ENCODE results near the gene NTNG2. TPM values are rescaled to one million over a fixed set of nuclear protein-coding genes. Genes with fewer than 3 reads are reported as not detected.

NTNG2 gene
- total and polyA plus RNA-seq, 12 donors = 0.37 to 21.6 (median 4.7) TPM

GRCh38 chr9:132136151-132136780, 25.6 kb upstream of the NTNG2 start:
- intact Hi-C loops (cut with DNase I) = no loop called here
- Histone ChIP-seq H3K4me1 (replicated peaks in 1 of 2) (no peaks in the 10 kb centered on the region), H3K27me3 (peaks cover 17% of the 10 kb centered on the region), H3K36me3 (replicated peaks in 1 of 2) (no peaks in the 10 kb centered on the region), H3K27ac (no peak overlapping the region), H3K9me3 (replicated peaks in 1 of 3) (no peaks in the 10 kb centered on the region), H3K4me3 (no peak overlapping the region)
- no peak for DNase-seq
- WGBS, 4 donors = 74 to 93% (median 75%) methylated on average over 6 to 16 of the region's 16 CpGs
- TF ChIP-seq POLR2A (IDR thresholded peaks at IDR 0.05) = no peak
- no peak for TF ChIP-seq CTCF (IDR thresholded peaks at IDR 0.05)

DNA sequence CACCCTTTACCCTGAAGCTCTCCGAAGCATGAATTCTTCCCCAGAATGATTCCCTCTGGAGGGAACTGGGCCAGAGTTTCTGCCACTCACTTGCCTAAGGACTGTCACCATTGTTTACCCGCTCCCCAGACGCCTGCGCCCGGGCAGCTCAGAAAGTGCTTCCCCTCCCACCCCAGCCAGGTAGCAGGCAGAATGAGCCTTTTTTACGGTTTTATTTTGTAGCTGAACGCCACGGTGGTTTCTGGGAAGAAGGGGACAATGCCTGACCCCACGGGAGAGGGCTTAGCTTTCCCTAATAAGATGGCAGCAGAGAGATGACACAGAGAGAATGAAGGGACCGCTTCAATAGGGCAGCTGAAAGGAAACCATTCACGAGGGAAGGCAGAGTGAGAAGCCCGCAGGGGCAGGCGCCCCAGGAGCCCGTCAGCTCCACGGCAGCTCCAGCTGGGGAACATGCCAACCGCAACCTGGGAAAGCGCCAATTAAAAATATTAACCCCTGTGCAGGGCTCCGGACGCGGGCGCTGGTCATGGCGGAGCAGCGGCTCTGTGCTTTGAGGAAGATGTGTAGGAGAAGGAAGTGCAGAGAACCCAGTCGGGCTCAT, 20.4 kb upstream of the NTNG2 start:
- H3K27me3 ChIP-seq = peaks cover 10% of the 10 kb centered on the region
- no peaks in the 10 kb centered on the region for H3K36me3 ChIP-seq (replicated peaks in 1 of 2)
- H3K9me3 ChIP-seq (replicated peaks in 1 of 3) = no peaks in the 10 kb centered on the region
- intact Hi-C loops (cut with DNase I) = no loop called here
- no peaks in the 10 kb centered on the region for H3K4me1 ChIP-seq (replicated peaks in 1 of 2)
- DNase-seq = peak in 2 of 7 donors; percentile 6 to 54
- 11 to 17% (median 15%) methylated on average over 24 of the region's 24 CpGs for WGBS, 4 donors
- H3K27ac ChIP-seq = no peak overlapping the region
- no peak for TF ChIP-seq POLR2A (IDR thresholded peaks at IDR 0.05)
- no peak for TF ChIP-seq CTCF (IDR thresholded peaks at IDR 0.05)
- H3K4me3 ChIP-seq = no peak overlapping the region

GRCh38 chr9:132141948-132142594, 19.8 kb upstream of the NTNG2 start:
- 53 to 59% (median 57%) methylated on average over 11 to 12 of the region's 12 CpGs for WGBS, 4 donors
- peaks cover 10% of the 10 kb centered on the region for H3K27me3 ChIP-seq

More at GRCh38 chr9:132141948-132142594, 19.8 kb upstream of the NTNG2 start:
- DNase-seq = no peak
- intact Hi-C loops (cut with DNase I) = no loop called here
- H3K4me3 ChIP-seq = no peak overlapping the region
- H3K36me3 ChIP-seq (replicated peaks in 1 of 2) = no peaks in the 10 kb centered on the region
- H3K4me1 ChIP-seq (replicated peaks in 1 of 2) = no peaks in the 10 kb centered on the region
- H3K9me3 ChIP-seq (replicated peaks in 1 of 3) = no peaks in the 10 kb centered on the region
- H3K27ac ChIP-seq = no peak overlapping the region
- no peak for TF ChIP-seq CTCF (IDR thresholded peaks at IDR 0.05)
- no peak for TF ChIP-seq POLR2A (IDR thresholded peaks at IDR 0.05)

Data from adrenal gland (tissue), 12 donors.